ENCODE measurements around the gene MOB3A.
A peak's percentile ranks its signal among the peaks of the same experiment; 100 is the strongest.

MOB3A gene

DNA sequence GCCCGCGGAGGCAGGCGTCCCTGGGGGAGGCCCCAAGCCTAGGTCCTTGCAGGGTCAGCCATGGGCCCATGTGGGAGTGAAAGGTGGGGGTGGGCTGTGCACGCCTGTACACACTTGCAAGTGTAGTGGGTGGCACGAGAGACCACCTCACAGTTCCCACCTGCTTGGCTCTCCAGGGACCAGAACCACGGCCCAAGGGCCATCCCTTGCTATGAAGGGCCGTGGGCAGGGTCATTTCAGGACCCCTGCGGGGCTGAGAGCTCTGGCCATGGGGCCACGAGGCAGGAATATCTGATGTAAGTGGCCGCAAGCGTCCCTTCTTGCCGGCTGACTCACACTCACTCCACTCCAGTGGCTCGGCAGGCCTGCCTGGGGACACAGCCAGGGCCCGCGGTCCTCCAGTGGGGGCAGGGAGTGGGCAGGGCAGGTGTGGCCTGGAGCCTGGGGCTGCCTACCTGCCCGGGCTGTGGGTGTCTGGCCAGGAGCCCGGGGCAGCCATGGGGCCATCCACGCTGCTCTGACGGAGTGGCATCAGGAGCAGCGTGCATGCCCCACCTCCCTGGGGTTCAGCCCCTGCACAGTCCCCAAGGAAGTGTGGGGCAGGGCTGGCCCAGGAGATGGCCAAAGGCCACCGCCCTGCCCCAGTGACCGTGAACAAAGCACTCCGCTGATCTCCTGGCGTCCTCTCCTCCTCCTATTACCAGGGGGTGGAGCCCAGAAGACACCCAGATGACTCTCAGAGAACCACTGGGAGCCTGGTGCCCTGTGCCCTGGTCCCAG, 36.5 kb downstream of the MOB3A start:
- DNase-seq (ENCODE audit: low read depth): no peak

DNA sequence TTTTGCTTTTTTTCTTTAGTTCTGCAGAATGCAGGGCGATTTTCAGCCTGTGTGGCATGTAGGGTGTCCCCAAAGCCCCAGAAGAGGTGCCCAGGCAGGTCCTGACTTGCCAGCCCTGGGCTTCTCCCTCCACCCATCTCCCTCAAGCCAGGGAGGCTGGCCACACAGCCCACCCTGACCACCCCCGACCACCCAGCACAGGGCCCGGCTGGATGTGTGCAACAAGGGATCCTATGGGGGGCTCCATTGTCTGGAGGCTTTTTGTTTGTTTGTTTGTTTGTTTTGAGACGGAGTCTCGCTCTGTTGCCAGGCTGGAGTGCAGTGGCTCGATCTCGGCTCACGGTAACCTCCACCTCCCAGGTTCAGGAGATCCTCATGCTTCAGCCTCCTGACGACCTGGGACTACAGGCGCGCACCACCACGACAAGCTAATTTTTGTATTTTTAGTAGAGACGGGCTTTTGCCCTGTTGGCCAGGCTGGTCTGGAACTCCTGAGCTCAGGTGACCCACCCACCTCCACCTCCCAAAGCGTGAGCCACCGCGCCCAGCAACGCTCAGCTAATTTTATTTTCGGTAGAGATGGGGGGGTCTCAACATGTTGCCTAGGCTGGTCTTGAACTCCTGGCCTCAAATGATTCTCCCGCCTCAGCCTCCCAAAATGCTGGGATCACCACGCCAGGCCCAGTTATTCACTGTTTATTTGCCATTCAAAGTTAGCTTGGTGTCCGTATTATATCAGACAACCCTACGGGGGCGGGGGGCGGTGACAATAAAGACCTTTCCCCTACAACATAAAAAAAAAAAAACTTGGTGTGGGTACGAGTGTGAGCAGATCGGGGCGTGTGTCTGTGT, 37.3 kb downstream of the MOB3A start:
- DNase-seq (ENCODE audit: low read depth): no peak

DNA sequence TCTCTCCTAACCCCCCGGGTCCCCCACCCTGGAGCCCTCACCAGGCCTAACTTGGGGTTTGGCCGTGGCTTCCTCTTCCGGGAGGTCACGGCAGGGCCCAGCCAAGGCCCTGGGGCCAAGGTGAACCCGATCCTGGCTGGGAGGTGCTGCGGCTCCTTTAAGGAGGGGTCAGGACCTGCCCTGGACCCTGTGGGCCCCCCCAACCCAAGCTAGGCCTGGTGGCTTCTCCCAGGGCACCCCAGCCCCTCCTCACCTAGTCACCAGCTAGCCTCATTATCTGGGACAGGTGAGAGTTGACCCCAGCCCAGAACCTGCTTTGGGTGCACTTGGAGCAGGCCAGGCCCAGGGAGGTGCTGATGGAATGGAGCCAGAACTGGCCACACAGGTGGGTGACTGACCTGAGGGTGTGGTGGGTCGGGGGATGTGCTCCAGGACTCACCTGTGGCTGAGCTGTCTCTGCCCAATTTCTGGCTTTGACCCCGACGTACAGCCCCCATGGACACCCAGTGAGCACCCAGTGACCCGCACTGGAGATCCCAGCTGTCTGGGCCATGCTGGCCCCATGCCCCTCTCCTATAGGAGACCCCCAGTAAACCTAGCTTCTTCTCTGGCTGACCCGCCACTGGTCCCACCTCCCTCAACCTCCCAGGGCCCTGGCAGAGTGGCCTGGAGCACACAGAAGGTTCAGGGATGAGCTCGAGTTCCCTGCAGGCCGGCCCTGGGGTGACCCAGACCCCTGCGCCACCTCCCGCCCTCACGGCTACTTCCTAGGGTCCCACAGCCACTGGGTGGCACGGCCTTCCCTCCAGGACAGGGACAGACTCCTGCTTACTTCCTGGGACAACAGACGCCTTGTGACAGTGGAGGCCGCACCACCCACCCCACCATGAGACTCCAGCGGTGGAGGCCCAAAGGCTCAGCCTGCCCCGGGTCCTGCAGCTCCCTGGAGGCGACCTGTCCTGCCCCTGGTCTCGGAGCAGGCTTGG, 38.3 kb downstream of the MOB3A start:
- no peak for DNase-seq (ENCODE audit: low read depth)

DNA sequence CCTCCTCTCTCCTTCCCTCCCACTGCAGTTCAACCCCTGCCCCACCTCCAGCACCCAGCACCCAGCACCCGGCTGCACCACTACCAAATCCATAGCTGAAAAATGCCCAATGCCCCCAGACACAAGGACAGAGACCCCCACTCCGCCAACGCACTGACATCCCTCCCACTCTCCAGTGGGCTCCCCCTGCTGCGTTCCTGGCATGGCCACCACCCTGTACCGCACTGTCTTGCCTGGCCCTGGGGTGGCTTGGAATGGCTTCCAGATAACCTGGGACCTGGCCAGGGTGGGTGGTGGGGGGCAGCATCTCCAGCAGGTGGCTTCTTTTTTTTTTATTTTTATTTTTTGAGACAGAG, 39.3 kb downstream of the MOB3A start:
- DNase-seq (ENCODE audit: low read depth): no peak

DNA sequence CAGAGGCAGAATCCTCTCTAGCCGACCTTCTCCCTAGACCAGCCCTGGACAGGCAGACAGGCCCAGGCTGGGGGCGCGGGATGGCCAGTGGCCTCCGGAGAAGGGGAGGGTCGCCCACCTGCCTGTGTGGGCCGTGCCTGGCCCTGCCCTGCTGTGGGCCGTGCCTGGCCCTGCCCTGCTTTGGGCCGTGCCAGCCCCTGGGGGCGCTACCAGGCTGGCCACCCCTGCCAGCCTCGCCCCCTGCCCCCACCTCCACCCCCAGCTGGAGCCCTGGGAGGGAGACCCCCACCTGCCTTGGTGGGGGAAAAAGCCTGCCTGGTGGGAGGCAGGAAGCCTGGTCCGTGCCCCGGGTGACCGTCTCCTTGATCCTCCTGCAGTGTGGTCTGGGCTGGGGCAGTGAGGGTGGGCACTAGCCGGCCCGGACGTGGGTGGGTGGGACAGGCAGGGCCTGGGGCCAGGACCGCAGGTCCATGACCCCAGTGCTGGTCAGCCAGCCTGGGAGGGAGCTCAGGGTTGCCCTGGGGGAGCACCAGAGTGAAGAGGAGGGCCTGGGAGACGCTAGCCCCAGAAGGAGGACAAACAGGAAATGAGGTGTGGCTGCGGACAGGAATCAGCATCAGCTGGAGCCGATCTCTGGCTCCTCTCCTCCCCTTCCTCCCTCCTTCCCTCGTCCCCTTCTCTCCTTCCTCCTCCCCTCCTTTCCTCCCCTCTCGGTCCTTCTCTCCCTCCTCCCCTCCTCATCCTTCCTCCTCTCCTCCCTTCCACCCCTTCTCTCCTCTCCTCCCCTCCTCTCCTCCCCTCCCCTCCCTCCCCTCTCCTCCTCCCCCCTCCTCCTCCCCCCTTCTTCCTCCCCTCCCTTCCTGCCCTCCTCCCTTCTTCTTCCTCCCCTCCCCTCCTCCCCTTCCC, 39.9 kb downstream of the MOB3A start:
- no peak for DNase-seq (ENCODE audit: low read depth)

DNA sequence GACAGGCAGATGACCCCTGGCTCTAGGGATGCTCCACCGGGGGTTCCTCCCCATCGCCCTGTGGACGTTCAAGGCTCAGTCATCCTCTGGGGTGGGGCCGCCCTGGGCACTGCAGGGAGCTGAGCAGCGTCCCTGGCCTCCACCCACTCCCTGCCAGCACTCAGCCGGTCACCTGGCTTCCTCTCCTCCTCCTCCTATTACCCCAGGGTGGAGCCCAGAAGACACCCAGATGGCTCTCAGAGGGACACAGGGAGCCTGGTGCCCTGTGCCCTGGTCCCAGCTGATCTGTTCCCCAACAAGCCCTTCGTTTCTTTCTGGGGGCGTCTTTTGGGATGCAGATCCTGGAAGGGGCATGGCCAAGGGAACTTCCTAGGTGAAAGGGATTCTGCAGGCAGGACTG, 41.4 kb downstream of the MOB3A start:
- DNase-seq (ENCODE audit: low read depth): no peak

DNA sequence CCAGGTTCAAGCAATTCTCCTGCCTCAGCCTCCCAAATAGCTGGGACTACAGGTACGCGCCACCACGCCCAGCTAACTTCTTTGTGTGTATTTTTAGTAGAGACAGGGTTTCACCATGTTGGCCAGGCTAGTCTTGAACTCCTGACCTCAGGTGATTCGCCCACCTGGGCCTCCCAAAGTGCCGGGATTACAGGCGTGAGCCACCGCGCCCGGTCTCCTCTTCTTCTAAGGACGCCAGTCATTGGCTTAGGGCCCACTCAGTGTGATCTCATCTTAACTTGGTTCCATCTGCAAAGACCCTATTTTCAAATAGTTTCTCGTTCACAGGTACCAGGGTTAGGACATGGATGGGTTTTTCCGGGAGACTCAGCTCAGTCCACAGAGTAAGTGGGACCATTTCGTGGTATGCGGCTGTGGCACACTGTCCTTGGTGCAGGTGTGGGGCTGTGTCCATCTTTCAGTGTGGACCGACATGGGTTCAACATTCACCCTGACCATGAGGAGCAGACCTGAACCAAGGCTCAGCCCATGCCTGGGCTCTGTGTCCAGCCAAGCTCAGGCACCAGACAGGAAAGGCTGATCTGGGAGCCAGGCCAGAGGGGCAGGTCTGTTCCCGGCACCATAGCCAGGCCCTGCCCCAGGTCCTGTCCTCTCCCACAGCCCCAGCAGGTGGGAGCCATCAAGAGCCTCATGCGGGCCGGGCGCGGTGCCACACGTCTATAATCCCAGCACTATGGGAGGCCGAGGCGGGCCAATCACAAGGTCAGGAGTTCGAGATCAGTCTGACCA, 42.3 kb downstream of the MOB3A start:
- DNase-seq (ENCODE audit: low read depth): no peak

DNA sequence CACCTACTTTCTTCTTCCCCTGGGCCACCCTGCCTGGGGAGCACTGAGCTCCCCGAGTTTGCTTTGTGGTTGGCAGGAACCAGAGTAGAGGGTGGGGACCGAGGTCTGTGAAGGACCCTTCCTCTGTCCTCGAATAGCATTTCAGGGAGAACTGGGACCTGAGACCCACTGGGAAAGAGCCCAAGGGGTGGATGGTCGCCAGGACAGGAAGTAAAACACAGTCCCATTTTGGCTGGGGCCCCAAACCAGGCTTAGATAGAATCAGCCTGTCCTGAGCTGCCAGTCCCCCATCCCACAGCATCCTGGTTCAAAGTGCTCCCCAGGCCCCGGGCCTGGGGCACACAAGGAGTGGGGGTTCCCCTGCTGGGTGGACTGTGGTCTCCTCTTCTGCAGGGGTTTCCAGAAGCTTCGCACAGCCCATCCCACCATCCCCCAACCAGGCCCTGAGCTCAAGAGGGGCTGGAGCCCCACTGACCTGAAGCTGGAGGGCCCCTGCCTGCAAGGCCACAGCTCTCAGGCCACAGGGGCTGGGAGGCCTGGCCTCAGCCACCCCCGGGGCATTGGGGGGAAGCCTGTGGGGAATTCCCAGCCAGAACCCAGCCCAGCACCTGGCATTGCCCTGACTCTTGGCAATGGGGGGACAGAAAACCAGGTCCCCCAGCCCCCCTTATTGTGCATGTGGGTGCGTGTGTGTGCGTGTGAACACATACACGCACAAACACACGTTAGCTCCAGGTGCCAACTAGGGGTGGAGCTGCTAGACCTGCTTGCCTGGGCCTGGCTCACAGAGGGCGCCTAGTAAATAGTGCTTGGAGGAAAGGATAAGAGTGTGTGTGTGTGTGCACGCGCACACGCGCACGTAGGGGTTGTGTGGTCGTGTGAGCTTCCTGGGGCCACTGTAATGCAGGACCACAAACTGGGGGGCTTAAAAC, 44.1 kb downstream of the MOB3A start:
- DNase-seq (ENCODE audit: low read depth): no peak

DNA sequence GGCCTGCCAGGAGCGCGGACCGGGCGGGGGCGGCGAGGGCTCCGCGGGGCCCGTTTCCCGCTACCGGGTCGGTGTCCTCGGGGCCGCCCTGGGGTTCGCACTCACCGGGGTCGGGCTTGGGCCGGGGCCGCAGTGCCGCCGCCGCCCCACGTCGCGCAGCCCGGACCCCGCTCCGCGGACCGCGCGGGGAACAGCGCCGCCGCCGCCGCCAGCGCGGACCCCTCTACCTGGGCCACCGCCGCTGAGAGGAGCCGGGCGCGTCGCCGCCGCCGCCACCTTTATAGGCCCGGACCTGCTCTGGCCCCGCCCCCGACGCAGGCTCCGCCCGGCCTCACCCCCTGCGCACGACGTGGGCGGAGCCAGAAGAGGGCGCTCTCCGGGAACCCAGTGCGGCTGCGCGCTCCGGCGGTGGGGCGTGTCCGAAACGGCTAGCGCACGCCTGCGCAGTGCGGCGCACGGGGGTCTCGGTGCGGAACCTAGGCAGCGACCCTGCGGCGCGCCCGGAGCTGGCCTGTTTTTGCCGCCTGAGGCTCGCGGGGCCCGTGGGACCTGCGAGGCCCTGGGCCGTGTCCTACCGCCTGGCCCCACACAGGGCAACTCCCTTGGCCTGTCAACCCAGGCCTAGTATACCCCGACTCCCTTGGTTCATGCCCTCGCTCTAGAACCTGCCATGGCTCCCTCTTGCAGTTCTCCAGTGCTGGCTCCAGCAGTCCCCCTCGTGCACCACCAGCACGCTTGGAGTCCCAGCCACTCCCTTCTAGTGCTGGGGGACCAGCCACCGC, 44.9 kb downstream of the MOB3A start, which contains the start of gene MKNK2:
Gene MKNK2 (minus strand): TSS at position 254 of the 782 bp plus-strand sequence. CDS start 393 bp downstream, outside the sequence.
- peak; percentile 88 for DNase-seq (ENCODE audit: low read depth)

DNA sequence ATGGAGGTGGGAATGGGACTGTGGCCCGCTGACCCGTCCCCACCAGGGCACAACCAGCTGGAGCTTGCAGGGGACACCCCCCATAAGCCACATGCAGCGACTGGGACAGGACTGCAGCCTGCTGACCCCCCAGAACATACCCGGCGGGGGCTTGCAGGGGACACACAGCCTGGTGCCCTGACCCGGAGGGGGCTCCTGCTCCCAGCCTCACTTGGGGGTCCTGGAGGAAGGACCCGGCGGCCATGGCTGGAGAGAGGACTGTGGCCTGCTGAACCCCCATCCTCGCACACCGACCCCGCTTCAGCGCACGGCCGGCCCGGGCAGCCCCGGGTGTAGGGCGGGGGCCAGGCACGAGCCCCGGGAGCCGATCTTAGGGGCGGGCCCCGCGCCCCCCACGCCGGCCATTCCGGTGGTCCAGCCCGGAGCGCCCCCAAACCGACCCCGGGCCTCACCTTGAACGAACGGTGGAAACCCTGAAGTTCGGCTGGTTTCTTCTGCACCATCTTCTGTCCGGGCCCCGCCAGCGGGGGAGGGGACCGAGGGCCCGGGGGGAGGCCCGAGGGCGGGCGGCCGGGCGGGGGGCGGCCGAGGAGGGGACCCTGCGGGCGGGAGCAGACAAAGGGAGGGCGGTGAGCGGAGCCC, 45.7 kb downstream of the MOB3A start:
- DNase-seq (ENCODE audit: low read depth): no peak

DNA sequence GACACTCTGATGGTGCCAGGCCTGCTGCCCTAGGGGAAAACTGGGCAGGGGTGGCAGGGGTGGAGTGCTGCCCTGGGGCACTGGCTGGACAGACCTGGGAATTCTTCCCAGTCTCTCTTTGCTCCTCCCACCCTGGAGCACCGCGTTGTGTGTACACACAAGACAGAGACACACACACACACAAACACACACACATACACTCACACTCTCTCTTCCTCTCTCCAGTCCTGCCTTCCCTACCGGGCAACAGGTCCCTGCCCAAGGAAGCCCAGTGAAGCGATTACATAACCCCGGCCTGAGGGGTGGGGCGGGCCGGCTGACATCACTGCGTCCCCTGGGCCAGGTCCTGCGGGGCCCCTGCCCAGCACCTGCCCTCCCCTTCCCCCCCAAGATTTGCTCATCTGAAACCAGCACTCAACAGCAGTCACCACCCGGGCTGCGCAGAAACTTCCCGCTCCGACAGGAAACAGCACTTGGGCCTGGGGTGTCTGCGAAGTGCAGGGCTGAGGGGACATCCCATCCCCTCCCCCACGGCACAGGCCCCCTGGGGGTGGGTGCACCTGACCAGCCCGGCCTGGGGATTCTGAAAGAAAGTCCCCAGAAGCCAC, 46.3 kb downstream of the MOB3A start:
- no peak for DNase-seq (ENCODE audit: low read depth)

DNA sequence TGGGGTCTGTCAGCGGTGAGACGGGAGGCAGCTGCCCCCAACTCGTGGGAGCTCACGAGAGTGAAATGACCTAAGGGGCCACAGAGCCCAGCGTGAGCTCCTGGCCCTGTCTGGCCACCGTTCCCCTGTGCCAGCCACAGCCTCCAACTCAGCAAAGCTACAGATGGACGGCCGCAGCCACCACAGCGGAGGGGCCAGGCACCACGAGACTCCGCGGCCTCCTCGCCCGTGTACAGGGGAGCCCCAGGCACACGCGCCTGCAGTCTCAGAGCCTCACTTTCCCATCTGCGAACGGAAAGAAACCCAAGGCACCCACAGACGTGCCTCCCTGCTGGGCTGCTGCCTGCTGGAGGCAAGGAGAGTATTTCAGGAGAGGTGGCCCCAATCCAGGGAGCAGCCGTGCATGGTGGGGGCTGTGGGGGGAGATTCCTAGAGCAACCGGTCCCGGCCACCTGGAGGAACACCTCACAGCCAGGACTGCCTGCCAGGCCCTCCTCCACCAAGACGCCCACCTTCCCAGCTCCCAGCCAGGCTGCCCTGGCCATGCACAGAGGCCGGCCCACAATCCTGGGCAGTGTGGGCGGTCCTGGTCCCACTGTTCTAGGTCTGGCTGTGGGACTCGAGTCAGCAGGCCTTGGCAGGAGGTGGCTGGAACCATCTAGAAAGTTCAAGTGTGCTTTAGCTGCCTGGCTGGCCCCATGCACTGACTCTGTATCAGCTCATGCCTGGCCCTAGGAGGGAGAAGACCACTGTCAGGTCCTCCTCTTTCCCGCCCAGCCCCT, 47.0 kb downstream of the MOB3A start:
- DNase-seq (ENCODE audit: low read depth): no peak

DNA sequence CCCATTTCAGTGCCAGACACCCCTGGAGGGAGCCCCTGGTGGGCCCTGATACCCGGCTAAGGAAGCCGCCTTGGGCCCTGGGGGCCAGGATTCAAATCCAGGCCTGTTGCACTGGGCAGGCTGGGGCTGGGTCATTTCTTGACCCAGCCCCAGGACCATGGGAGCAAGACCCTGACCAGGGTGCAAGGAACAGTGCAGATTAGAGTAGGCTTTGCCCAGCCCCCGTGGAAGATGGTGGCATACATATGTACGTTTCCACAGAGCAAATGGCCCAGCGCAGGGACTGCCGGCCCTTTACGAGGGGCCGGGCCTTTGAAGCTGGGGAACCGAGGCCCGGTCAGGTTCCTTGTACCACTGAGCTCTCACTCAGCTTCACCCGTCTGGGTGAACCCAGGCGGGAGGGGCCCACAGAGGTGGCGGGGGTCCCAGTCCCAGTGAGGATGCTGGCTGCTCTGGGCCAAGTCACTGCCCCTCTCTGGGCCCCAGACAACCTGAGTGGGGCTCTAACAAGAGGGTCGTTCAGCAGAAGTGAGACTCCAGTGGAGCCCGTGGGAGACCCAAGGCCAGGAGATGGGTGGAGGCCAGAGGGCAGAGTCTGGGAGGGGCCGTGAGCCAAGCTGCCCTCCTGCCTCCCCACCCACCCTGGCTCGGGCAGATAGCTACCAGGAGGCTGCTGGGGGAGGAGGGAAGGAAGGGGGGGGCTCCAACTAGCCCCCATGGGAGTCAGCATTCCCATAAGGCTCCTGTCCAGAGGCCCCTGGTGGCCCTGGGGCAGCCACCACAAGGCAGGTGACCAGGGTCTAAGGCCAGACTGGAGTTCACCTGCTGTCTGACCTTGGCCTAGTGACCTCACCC, 47.8 kb downstream of the MOB3A start:
- no peak for DNase-seq (ENCODE audit: low read depth)

DNA sequence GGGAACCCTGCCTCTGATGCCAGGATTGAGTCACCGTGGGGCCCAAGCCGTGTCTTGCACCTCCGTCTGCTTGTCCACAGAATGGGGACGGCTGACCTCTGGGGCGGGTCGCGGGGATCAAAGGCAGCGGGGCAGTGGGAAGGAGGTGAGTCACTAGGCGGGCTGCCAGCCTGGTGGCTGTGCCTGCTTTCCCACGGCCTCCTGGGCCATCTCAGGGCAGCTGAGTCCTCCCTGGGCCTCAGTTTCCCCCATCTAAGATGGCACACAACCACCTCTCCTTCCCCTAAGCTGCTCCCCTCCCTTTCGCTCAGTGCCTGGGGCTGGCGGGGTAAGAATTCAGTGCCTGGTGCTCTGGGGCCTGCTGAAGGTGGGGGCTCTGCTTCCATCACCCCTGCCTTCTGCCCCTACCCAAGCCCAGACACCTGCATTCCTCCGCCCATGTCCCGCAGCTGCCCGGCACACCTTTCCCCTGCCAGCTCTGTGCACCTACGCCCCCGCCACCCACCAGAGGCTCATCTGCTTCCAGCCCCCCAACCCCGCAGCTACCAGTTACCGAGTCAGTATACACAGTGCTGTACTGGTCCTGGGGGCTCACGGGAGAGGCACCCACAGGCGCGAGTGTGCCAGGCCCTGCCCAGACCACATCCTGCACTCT, 48.5 kb downstream of the MOB3A start:
- DNase-seq (ENCODE audit: low read depth): no peak

DNA sequence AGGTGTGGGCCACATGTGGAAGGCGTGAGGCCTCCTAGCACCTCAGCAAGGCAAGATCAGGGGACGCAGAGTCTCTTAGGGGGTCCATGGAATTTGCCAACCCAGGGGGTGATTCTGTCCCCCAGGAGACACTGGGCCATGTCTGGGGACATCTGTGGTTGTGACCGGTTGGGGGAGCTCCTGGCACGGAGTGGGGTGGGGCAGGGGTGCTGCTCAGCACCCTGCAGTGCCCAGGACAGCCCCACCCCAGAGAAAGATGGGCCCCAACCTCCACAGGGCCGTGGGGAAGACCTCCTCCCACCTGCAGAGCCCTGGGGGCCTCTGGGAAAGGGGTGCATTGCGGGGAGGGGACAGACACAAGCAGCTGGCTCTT, 49.1 kb downstream of the MOB3A start:
- DNase-seq (ENCODE audit: low read depth): no peak
